NCI-H2107 treated with DMSO at 0.1 percent for 48 hours (cell line): Measurements from ENCODE around the gene ACTL10.

Experiments used
- DNase-seq: peaks from one replicate; lab custom pipeline; 2025; ENCODE audit not compliant: unreplicated experiment; lab: John Stamatoyannopoulos, UW

The ACTL10 gene

DNA sequence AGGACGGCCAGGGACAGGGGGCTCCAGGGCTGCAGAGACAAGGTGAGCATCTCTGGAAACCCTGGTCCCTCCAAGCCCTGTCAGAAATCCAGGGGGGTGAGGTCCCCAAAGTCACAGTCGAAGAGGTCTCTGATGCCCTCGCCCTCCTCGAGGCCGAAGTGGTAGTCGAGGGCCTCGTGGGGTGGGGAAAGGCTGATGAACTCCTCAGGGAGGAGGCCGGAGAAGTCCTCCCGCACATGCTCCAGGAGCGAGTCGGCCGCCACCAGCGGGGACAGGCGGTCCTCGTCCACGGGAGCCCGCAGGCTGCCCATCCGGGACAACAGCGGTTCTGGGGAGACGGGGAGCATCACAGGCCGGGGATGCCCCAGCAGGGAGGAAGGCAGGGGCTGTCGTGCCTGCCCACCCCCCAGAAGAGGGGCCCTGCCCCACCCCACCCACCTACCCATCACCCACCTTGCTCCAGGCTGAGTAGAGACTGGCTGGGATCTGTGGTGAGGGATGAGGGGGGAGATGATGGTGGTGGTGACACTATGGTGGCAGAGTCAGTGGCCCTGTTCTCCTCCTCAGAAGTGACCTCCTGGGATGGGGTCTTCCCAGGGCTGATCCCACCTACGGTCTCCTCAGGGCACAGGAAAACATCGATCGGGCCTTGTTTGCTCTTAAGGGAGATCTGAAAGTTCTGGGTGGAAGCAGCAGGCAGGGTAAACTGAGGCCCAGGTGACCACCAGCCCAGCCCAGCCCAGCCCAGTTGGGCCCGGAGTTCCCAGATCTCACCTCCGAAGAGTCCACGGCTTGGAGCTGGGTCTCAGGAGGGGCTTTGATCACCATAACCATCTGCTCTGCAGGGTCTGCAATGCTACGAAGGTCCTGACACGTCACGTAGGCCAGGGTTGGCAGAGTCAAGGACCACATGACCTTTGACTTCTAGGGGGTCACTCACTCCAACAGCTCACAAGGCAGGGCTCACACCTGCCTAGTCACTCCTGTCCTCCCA lies 10.2 kb downstream of the ACTL10 start:
- DNase-seq: no peak

DNA sequence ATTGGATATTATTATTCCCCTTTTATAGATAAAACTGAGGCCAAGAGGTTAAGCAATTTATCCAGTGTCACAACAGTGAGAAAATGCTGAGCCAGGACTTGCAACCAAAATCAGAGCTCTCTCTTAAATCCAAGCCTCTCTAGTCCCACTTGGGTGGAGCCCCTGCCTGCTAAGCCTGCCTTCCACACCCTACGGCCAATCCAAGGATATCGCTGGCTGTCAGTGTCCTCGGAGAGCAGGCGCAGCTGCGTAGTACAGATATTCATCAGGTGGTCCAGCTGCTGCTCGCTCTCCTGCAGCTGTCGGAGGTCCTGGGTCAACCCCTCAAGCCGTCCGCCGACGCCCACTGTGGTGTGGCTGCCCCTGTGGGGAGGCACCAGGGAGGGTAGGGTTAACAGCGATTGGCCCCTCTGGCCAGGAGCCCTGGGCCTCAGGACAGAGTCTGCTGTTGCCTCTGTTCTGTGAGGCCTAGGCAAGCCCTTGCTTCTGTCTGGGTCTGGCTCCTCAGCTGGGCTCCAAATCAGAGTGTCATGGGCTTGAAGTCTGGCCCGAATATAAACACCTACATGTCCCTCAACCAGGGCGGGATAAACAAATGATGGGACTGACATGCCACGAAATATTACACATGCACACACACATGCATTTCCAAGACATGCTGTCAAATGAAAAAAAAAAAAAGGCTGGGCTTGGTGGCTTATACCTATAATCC lies 11.4 kb downstream of the ACTL10 start:
- no peak for DNase-seq

DNA sequence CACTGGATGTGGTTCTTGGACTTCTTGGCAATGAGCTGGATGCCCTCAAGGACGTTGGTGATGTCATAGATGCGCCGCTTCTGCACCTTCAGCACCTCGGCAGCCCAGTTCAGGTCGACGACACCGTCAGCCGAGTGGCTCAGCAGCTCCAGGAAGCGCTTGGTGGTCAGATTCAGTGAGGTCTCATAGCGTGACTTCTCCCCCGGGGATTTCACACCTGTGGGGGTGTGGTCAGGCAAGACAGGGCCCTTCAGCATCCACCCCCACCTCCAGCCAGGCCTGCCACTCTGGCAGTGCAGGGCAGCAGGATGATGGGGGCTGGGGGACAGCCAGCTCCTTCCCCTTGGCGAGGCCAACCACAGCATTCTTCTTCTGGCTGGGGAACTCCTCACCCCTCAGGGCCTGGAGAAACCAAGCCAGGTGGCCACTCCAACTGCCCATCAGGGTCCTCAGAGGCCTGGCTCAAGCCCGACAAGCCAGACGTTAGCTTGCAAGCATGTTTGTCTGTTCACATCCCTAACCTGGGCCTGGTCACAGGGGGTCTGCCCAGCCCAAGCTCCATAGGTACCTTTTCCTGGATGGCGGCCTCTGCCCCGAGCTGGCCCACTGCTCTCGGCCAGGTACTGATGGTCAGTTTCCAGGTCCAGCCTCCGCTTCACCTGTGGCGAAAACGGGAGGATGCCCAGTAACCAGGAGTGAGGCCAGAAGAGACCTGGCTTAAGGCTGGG lies 13.2 kb downstream of the ACTL10 start:
- DNase-seq: no peak

DNA sequence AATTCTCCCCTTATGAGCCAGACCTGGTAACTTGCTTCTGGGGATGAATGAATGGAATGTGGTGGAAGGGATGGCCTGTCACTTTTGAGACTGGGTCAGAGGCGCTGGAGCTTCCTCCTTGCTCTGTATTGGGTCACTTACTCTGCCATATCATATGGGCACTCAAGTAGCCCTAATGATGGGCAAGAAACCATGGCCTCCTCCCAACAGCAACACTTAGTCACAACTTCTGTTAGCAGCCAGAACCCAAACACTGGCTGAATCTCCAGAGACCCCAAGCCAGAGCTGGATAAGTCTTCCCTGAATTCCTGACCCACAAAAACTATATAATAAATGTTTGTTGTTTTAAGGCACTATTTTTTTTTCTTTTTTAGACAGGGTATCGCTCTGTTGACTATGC lies 13.9 kb downstream of the ACTL10 start:
- DNase-seq: no peak

DNA sequence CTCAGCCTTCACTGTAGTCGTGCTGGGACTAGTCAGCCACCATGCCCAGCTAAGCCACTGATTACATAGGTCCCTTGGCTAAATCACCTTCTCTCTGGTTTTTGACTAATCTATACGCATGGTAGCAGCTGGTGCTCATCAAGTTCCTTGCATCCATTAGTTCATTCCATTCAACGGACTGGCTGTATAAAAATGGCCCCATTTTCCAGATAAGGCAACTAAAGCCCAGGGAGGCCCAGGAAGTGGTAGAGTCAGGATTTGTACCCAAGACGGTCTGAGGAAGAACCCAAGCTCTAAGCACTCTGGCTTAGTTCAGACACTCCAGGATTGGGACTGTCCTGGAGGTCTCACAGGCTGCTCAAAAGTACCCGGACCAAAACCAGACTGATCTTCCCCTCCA lies 14.5 kb downstream of the ACTL10 start:
- no peak for DNase-seq

DNA sequence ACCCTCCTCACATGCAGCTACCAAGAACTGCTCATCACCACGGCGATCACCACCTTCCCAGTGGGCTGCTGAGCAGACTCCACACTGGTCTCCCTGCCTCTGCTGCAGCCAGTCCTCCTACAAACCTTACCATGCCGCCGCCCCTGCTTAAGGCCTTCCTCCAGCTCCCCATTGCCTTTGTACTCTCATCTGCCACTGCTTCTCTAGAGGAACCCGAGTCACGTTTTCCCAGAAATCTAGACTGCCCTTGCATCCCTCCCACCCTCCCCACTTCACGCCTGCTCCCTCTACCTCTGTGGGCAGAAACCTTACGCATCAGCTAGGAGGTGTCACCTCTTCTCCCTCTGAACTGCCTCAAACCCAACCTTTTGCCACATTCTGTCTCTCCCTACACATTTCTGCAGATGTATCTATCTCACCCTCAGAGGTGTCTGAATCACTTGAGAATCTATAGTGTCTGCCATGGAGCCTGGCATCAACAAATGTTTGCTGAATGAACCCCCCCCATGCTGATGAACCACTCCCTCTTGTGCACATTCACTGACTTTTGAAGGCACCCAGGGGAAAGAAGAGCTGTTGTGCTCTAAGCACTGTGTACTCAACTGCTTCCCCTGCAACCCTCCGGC lies 15.1 kb downstream of the ACTL10 start:
- no peak for DNase-seq

DNA sequence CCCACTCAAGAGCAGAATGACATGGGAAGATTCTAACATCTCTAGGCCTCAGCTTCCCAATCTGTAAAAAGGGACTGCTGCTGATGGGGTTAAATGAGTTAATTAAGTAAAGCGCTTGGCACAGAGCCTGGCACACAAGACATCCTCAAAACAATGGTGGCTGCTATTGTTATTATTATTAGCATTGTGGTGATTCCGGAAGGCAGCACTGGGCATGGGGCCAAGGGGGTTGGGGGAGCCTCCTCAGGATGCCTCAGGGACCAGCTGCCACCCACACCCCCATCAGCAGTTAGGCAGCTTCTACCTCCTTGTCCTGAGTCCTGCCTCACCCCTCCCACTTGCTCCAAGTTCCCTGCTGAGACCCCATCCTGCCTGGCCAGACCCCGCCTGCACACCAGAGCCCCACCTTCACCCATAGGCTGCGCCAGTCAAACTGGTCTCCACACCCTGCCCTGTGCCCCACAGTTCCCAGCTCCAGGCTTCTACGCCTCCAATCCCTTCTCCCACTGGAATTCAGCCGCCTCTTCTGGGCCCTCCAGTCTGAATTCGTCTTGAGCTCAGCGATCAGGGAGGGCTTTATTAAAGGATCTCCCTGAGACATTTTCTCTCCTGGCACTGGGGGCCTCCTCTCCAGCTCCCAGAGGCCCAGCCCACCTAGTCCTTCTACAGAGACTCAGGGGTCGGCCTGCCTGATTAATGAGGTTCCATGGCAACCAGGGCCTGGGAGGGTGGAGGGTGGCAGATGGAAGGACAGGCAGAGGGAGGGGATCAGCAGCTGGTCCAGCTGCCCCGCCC lies 18.0 kb downstream of the ACTL10 start:
- no peak for DNase-seq

DNA sequence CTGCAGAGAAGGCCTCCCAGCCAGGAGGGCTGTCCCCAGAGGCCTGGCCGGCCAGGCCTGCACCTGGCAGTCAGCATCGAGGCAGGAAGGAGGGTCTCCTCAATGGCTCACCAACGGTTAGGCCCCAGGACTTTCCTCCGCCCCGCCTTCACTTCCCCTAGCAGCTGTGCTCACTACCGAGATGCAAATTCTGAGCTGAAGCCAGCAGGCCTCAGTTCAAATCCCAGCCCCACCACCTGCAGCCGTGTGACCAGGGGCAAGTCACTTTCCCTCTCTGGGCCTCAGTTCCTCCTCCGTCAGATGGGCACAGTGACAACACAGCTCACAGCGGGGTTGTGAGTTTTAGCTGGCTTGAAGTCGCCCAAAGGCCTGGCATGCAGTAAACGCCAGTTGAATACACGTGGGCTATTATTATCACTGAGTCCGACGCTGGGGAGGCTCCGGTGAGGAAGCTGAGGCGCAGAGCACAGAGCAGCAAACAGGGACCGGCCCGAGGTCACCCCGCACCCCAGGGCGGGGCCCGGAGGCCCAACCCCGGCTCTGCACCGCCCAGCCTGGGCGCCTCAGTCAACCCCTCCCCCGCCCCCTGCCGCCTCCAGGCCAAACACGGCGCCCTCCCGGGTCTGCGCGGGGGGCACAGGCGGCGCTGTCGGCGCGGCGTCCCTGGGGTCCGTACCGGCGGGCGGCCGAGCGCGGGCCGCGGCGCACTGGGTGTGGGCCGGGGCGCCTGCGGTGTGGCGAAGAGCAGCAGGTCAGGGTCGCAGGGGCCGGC lies 18.8 kb downstream of the ACTL10 start:
- no peak for DNase-seq

DNA sequence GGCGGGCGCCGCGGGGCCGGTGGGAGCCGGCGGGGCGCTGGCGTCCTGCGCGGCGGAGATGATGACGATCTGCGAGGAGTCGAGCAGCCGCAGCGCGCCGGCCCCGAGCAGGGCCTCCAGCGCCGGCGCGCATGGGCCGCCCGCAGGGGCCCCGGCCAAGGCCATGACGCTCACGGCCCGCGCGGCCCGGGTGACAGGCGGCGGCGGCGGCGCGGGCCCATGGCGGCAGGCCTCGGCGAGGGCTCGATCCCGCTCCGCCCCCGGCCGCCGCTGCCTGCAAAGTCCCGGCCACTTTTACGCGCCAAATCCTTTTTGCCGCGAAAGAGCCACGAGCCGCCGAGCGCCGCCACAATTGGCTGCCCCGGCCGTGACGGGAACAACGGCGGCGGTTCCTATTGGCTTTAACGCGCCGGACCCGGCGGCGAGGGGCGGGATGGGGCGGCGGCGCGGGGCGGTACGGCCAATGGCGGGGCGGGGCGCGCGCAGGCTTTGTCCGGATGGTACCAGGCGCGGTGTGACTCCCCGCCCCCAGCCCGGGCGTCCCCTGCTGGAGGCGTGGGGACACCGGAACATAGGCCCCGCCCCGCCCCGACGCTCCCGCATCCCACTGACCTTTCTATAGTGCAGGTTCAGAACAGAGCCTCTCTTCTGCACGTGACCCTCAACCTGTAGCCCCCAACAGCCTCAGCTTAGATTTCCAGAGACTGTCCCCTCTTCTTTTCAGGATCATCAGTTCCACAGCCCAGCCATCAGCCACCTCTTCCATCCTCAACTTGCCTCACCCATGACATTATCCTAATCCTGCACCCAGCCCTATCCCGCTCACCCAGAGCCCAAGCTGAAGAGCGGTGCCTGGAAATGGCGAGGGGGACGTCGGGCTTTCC lies 19.6 kb downstream of the ACTL10 start, which contains the start of gene E2F1:
Gene E2F1 (minus strand): TSS at position 286 of the 884 bp plus-strand sequence. CDS start 121 bp downstream, at position 165.
- DNase-seq: peak; percentile 42

DNA sequence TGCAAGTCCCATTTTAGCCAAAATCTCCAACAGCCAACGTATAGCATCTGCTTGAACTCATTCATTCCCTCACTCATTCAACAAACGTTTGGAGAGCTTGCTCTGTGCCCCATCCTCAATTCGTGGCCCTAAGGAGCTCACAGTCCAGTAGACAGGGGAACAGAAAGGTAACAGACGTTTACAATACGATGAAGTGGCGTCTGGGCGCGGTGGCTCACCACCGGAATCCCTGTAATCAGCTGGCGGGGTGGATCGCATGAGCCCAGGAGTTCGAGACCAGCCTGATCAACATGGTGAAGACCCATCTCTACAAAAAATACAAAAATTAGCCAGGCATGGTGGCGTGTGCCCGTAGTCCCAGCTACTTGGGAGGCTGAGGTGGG lies 20.2 kb downstream of the ACTL10 start:
- DNase-seq: no peak

DNA sequence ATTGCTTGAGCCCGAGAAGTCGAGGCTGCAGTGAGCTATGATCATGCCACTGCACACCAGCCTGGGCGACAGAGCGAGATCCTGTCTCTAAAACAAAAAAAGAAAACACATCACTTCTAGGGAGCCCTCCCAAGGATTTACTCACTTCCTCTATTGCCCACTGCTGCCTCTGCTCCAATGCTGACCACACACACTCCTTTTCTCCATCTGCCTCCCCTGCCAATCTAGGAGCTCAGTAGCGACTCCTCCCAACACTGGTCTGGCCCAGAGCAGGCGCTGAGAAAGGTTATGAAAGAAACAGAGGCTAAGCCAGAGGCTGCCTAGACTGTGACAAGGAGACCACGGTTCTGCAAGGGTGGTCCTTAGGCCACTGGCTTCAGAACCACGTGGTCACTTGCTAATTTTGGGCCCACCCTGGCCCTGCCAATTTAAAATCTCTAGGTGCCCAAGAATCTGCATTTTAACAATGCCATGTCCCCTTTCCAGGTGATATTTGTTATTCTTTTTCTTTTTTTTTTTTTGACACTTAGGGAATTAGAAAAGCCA lies 20.7 kb downstream of the ACTL10 start:
- no peak for DNase-seq

DNA sequence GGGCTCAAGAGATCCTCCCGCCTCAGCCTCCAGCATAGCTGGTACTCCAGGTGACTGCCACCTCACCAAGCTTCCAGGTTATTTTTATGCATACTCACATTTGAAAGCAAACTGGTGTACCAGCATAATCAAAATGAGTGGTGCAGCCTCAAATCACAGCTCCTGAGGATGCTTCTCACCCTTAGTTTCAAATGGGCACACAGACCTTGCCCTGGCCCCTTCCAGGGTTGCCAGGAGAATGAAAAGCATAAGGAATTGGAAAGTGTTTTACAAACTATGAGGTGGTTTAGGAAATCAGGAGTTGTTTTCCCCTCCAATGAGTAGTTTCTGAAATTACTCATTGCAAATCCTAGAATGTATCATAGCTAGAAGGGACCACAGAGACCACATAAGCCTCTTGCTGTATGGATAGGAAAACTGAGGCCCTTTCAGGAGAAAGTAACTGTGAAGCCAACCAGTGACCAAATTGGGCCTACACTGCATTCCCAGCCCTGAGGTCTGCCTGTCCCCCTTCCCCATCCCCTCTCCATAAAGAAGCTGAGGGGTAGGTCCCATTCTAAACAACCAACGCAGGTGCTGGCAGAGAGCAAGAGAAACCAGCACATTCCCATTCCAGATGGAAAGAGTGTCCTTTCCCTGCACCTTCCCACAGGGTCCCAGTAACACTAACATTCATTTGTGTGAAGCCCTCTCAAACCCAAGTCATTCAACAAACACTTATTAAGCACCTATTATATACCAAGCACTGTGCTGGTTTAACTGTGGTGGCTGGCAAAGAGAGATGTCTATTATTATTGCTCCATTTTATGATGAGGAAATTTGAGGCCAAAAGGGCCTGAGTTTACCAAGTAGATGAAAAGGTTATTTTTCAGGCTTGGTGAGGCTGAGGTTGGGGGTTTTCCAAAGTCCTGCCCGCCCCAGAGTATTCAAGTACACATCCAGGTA lies 21.5 kb downstream of the ACTL10 start:
- DNase-seq: no peak

DNA sequence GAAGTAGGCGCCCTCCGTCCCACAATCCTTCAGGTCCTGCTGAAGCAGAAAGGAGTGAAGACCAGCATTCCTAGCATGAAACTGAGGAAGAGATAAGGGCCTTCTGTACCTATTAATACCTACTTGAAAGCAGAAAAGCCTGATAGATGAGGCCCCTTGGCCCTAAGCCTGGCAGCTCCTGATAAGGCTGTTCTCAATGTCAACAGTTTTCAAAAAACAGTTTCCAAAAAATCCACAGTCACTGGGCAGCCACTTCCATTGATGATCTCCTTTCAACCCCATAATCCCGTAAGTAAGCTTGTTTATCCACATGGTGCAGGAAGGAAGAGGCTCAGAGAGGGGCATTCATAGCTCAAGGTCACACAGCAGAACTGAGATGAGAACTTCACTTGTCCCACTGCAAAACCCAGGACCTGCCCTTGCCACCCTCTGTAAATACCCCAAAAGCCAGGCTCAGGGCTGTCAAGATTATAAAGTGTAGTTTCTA lies 22.2 kb downstream of the ACTL10 start:
- no peak for DNase-seq

DNA sequence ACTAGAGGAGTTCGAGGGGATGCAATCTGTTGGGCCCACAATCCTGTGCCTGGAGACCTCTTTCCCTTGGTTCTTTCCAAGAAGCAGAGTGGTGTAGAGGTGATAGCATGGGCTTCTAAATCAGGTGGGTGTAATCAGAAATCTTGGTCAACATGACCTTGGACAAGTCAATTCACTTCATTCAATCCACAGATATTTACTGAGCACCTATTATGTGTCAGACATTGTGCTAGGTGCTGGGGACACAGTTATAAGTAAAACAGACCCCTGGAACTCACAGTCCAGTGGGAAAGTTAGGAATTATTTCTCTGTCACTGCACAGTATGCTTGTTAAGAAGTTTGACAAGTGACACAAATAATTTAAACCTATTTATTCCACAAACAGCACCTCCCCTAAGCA lies 22.8 kb downstream of the ACTL10 start:
- no peak for DNase-seq

DNA sequence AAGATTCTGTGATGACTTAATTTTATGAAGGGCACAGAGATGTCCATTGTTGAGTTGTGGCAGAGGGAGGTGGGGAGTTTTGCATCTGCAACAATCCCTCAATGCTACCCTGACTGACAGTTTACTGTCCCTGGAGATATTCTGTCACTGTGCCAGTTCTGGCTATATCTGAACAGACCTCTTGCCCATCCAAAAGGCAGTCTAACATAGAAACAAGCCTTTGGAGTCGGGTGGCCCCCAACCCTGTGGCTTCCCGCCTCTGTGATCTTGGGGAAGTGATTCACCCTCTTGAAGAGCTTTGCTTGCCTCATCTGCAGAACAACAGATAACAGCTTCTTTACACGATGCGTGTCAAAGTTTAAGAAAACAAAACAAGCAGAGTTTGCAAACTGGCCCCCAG lies 23.2 kb downstream of the ACTL10 start:
- DNase-seq: no peak

DNA sequence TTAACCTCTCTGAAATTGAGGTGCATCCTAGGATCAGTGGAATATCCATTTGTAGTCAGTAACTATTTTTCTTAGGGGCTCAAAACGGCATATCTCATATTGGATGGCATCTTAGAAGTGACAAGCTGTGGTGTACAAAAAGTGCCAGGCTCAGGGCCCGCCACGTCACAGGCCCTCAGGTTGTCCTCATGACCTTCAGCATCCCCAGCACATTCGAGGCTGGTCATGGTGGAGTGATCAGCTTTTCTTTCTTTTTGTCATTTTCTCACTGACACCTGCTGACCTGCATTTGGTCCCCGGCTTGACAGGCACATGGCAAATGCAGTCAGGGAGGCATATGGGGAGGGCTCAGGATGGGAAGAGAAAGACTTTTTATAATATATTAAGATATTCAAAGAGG lies 26.5 kb downstream of the ACTL10 start:
- no peak for DNase-seq
